GM12801 (cell line): Measurements from ENCODE around the gene TMEM272.

ENCODE experiments used
- CTCF ChIP-seq: IDR thresholded peaks from one replicate; pipeline ENCODE4 v1.5.1; 2011; ENCODE audit warnings: control low read depth; ENCODE audit not compliant: insufficient read length; ENCODE audit errors: extremely low read depth

The TMEM272 gene

GRCh38 chr13:51817717-51818116 lies 27.3 kb downstream of the TMEM272 start:
- TF ChIP-seq CTCF, result no peak

GRCh38 chr13:51816604-51817249 lies 28.2 kb downstream of the TMEM272 start:
- no peak for TF ChIP-seq CTCF

- TF ChIP-seq CTCF, result no peak
These were observed 29.1 kb downstream of the TMEM272 start for GRCh38 chr13:51815848-51816247.

GRCh38 chr13:51814825-51815650 lies 29.9 kb downstream of the TMEM272 start:
- peak; percentile 91 for TF ChIP-seq CTCF

- TF ChIP-seq CTCF, result no peak
These were observed 30.9 kb downstream of the TMEM272 start for GRCh38 chr13:51814071-51814470.

GRCh38 chr13:51811920-51812451 lies 33.0 kb downstream of the TMEM272 start:
- TF ChIP-seq CTCF, result no peak

GRCh38 chr13:51811046-51811445 lies 33.9 kb downstream of the TMEM272 start:
- no peak for TF ChIP-seq CTCF
